NT2/D1 (cell line): ENCODE data around the gene CYP2A6.
"Not testable (repeated sequence)": the region's sequence is repeated elsewhere in the genome, so short reads cannot be mapped to it uniquely, and the experiment has no call there.

ENCODE experiments used
- SUZ12 ChIP-seq: IDR thresholded peaks from 2 replicates; pipeline ENCODE4 v1.6.1; 2011; ENCODE audit not compliant: insufficient read length, insufficient read depth; ENCODE audit errors: extremely low read depth
- YY1 ChIP-seq: IDR thresholded peaks from 2 replicates; pipeline ENCODE4 v1.6.1; 2011; ENCODE audit not compliant: insufficient read length, insufficient read depth
- ZNF274 ChIP-seq: IDR thresholded peaks from 2 replicates; pipeline ENCODE4 v1.6.1; 2011; ENCODE audit warnings: mild to moderate bottlenecking, low read depth, low read length

- not testable (repeated sequence) for TF ChIP-seq SUZ12, YY1, ZNF274
These were observed 23.9 kb downstream of the CYP2A6 start for GRCh38 chr19:40826312-40826698.
